Measurements from ENCODE around the gene VENTX. TPM values are rescaled to one million over a fixed set of nuclear protein-coding genes. Genes with fewer than 3 reads are reported as not detected.

Gene VENTX
- total RNA-seq, 1 experiment from 2014 or later: 28.0 TPM

DNA sequence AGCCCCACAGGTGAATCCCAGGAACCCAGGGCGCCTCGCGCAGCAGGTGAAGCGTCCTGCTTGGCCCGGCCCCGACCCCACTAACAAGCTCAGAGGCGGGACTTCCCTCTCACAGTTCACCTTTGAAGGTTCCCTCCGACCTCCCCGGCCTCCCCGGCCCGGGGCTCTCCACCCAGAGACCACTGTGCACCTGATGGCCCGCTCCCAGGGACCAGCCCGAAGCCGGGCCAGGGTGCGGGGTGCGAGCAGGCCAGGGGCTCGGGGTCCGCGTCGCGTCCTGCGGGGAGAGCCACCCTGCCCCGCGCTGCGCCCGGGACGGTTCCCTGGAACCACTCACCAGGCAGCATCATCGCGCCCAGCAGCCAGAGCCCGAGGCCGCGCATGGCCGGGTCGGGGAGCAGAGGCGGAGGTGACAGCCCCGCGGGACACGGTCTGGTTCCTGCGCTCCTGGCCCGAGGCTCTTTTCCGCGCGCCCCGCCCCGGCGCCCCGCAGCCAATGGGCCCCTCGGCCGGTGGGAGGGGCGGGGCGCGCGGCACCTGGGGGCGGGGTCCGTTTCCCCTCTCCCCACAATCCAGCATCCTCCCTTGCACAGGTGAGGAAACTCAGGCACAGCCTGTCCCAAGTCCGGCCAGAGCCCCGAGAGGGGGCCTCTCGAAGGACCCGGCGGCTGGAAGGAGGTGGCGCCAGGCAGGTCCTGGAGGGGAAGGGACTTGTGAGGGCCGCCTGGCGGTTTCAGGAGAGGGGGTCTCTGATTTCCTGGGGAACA lies 39.0 kb downstream of the VENTX start, which contains the start of gene ADAM8:
TSS of gene ADAM8 (minus strand) at position 434 of the 767 bp plus-strand sequence. CDS start at position 383, 51 bp downstream.
- peak; percentile 88 for ATAC-seq
- Mint-ChIP-seq H3K36me3 (no peaks in the 10 kb centered on the region), H3K27ac (no peak within 1 kb of the TSS)

More for the DNA sequence above, 39.0 kb downstream of the VENTX start, which contains the start of gene ADAM8:
- H3K9me3 Mint-ChIP-seq: no peaks in the 10 kb centered on the region
- no peaks in the 10 kb centered on the region for H3K27me3 Mint-ChIP-seq (ENCODE audit: low read depth)
- DNase-seq (ENCODE audit: low spot score): peak; percentile 87
- ChIA-PET POLR2A (no interaction called here), CTCF (interaction anchor here (0.7 to 2.8 kb wide), 10 partner anchors 9 to 133 kb away, joined by 3 to 23 read pairs (median 6); no protein-coding TSS in a partner anchor)
- TF ChIP-seq SP1 (CRISPR knock-in tag; conservative IDR thresholded peaks at IDR 0.05) (peak; percentile 74), GRHL2 (CRISPR knock-in tag; IDR thresholded peaks at IDR 0.05; ENCODE audit: insufficient replicate concordance, severe bottlenecking) (no peak), HMGA2 (CRISPR knock-in tag; IDR thresholded peaks at IDR 0.05) (no peak), RELA (CRISPR knock-in tag; IDR thresholded peaks at IDR 0.05; ENCODE audit: borderline replicate concordance) (no peak), ZNF317 (CRISPR knock-in tag; IDR thresholded peaks at IDR 0.05; ENCODE audit: borderline replicate concordance, low read depth) (no peak), TP53 (CRISPR knock-in tag; IDR thresholded peaks at IDR 0.05) (no peak), ZNF263 (CRISPR knock-in tag; IDR thresholded peaks at IDR 0.05; ENCODE audit: low read depth) (0 out of 2 replicates have a peak, but pooled peaks have one; percentile 20), OVOL2 (CRISPR knock-in tag; IDR thresholded peaks at IDR 0.05; ENCODE audit: borderline replicate concordance) (no peak), CBFB (CRISPR knock-in tag; IDR thresholded peaks at IDR 0.05; ENCODE audit: low read depth) (no peak), NR2C2 (CRISPR knock-in tag; IDR thresholded peaks at IDR 0.05) (no peak), IRF2 (CRISPR knock-in tag; IDR thresholded peaks at IDR 0.05; ENCODE audit: borderline replicate concordance, low read depth) (no peak), JUN (CRISPR knock-in tag; IDR thresholded peaks at IDR 0.05) (no peak), ESRRA (CRISPR knock-in tag; IDR thresholded peaks at IDR 0.05; ENCODE audit: borderline replicate concordance) (0 out of 2 replicates have a peak, but pooled peaks have one; percentile 36), PRRX2 (CRISPR knock-in tag; IDR thresholded peaks at IDR 0.05) (no peak)
- TF ChIP-seq, protein P1, sequence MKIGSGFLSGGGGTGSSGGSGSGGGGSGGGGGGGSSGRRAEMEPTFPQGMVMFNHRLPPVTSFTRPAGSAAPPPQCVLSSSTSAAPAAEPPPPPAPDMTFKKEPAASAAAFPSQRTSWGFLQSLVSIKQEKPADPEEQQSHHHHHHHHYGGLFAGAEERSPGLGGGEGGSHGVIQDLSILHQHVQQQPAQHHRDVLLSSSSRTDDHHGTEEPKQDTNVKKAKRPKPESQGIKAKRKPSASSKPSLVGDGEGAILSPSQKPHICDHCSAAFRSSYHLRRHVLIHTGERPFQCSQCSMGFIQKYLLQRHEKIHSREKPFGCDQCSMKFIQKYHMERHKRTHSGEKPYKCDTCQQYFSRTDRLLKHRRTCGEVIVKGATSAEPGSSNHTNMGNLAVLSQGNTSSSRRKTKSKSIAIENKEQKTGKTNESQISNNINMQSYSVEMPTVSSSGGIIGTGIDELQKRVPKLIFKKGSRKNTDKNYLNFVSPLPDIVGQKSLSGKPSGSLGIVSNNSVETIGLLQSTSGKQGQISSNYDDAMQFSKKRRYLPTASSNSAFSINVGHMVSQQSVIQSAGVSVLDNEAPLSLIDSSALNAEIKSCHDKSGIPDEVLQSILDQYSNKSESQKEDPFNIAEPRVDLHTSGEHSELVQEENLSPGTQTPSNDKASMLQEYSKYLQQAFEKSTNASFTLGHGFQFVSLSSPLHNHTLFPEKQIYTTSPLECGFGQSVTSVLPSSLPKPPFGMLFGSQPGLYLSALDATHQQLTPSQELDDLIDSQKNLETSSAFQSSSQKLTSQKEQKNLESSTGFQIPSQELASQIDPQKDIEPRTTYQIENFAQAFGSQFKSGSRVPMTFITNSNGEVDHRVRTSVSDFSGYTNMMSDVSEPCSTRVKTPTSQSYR (CRISPR knock-in tag; IDR thresholded peaks at IDR 0.05): no peak
- TF ChIP-seq, protein P2, sequence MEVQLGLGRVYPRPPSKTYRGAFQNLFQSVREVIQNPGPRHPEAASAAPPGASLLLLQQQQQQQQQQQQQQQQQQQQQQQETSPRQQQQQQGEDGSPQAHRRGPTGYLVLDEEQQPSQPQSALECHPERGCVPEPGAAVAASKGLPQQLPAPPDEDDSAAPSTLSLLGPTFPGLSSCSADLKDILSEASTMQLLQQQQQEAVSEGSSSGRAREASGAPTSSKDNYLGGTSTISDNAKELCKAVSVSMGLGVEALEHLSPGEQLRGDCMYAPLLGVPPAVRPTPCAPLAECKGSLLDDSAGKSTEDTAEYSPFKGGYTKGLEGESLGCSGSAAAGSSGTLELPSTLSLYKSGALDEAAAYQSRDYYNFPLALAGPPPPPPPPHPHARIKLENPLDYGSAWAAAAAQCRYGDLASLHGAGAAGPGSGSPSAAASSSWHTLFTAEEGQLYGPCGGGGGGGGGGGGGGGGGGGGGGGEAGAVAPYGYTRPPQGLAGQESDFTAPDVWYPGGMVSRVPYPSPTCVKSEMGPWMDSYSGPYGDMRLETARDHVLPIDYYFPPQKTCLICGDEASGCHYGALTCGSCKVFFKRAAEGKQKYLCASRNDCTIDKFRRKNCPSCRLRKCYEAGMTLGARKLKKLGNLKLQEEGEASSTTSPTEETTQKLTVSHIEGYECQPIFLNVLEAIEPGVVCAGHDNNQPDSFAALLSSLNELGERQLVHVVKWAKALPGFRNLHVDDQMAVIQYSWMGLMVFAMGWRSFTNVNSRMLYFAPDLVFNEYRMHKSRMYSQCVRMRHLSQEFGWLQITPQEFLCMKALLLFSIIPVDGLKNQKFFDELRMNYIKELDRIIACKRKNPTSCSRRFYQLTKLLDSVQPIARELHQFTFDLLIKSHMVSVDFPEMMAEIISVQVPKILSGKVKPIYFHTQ (CRISPR knock-in tag; IDR thresholded peaks at IDR 0.05): no peak
- TF ChIP-seq, protein P3, sequence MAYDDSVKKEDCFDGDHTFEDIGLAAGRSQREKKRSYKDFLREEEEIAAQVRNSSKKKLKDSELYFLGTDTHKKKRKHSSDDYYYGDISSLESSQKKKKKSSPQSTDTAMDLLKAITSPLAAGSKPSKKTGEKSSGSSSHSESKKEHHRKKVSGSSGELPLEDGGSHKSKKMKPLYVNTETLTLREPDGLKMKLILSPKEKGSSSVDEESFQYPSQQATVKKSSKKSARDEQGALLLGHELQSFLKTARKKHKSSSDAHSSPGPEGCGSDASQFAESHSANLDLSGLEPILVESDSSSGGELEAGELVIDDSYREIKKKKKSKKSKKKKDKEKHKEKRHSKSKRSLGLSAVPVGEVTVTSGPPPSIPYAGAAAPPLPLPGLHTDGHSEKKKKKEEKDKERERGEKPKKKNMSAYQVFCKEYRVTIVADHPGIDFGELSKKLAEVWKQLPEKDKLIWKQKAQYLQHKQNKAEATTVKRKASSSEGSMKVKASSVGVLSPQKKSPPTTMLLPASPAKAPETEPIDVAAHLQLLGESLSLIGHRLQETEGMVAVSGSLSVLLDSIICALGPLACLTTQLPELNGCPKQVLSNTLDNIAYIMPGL (CRISPR knock-in tag; IDR thresholded peaks at IDR 0.05): no peak
- TF ChIP-seq, protein P4, sequence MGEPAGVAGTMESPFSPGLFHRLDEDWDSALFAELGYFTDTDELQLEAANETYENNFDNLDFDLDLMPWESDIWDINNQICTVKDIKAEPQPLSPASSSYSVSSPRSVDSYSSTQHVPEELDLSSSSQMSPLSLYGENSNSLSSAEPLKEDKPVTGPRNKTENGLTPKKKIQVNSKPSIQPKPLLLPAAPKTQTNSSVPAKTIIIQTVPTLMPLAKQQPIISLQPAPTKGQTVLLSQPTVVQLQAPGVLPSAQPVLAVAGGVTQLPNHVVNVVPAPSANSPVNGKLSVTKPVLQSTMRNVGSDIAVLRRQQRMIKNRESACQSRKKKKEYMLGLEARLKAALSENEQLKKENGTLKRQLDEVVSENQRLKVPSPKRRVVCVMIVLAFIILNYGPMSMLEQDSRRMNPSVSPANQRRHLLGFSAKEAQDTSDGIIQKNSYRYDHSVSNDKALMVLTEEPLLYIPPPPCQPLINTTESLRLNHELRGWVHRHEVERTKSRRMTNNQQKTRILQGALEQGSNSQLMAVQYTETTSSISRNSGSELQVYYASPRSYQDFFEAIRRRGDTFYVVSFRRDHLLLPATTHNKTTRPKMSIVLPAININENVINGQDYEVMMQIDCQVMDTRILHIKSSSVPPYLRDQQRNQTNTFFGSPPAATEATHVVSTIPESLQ (CRISPR knock-in tag; IDR thresholded peaks at IDR 0.05): no peak
- TF ChIP-seq, protein P5, sequence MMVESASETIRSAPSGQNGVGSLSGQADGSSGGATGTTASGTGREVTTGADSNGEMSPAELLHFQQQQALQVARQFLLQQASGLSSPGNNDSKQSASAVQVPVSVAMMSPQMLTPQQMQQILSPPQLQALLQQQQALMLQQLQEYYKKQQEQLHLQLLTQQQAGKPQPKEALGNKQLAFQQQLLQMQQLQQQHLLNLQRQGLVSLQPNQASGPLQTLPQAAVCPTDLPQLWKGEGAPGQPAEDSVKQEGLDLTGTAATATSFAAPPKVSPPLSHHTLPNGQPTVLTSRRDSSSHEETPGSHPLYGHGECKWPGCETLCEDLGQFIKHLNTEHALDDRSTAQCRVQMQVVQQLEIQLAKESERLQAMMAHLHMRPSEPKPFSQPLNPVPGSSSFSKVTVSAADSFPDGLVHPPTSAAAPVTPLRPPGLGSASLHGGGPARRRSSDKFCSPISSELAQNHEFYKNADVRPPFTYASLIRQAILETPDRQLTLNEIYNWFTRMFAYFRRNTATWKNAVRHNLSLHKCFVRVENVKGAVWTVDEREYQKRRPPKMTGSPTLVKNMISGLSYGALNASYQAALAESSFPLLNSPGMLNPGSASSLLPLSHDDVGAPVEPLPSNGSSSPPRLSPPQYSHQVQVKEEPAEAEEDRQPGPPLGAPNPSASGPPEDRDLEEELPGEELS (CRISPR knock-in tag; IDR thresholded peaks at IDR 0.05): 0 out of 2 replicates have a peak, but pooled peaks have one; percentile 60
- peaks cover 6% of the 10 kb centered on the region; the same call in 1 of the 2 replicates for H3K4me1 Mint-ChIP-seq
- H3K4me3 Mint-ChIP-seq: peak within 1 kb of the TSS; percentile 54
